ENCODE measurements around the gene S100PBP.

Gene S100PBP

GRCh38 chr1:32861904-32862695 lies 44.6 kb downstream of the S100PBP start:
- no peaks in the 10 kb centered on the region for H3K36me3 ChIP-seq (replicated peaks; ENCODE audit: insufficient read depth, low read length)
- no peak overlapping the region for H3K4me3 ChIP-seq (ENCODE audit: low read length)
- no peak overlapping the region for H3K27ac ChIP-seq (ENCODE audit: low read length)
- H3K9me2 ChIP-seq (replicated peaks; ENCODE audit: insufficient read depth, low read length), result no peaks in the 10 kb centered on the region
- TF ChIP-seq EZH2 (optimal IDR thresholded peaks at IDR 0.05; ENCODE audit: low read depth, low read length) (no peak), EZH2phosphoT487 (IDR thresholded peaks at IDR 0.05; ENCODE audit: low read length) (no peak), CTCF (IDR thresholded peaks at IDR 0.05; ENCODE audit: low read length) (no peak)
- no peaks in the 10 kb centered on the region for H3K79me2 ChIP-seq (ENCODE audit: low read length)
- DNase-seq, result no peak
- no peak overlapping the region for H2AFZ ChIP-seq (ENCODE audit: low read length)
- no peaks in the 10 kb centered on the region; the same call in 1 of the 2 replicates for H3F3A ChIP-seq (ENCODE audit: insufficient read depth, low read length)
- no peaks in the 10 kb centered on the region for H3K4me1 ChIP-seq (ENCODE audit: low read length)
- H3K9me3 ChIP-seq (replicated peaks; ENCODE audit: insufficient read depth, low read length), result no peaks in the 10 kb centered on the region
- no peaks in the 10 kb centered on the region for H3K27me3 ChIP-seq (replicated peaks; ENCODE audit: insufficient read depth, low read length)
- no peak overlapping the region for H3K9ac ChIP-seq (ENCODE audit: low read length)
- H3K4me2 ChIP-seq (ENCODE audit: low read depth, low read length), result no peak overlapping the region
- no peaks in the 10 kb centered on the region for H4K20me1 ChIP-seq (ENCODE audit: insufficient read depth, low read length)

GRCh38 chr1:32863218-32863880 lies 45.9 kb downstream of the S100PBP start:
- H3K27me3 ChIP-seq (replicated peaks; ENCODE audit: insufficient read depth, low read length), result no peaks in the 10 kb centered on the region
- no peak overlapping the region for H3K4me2 ChIP-seq (ENCODE audit: low read depth, low read length)
- H3K4me3 ChIP-seq (ENCODE audit: low read length), result no peak overlapping the region
- no peaks in the 10 kb centered on the region for H3K9me3 ChIP-seq (replicated peaks; ENCODE audit: insufficient read depth, low read length)
- no peaks in the 10 kb centered on the region for H3K4me1 ChIP-seq (ENCODE audit: low read length)
- H3K79me2 ChIP-seq (ENCODE audit: low read length), result no peaks in the 10 kb centered on the region
- H2AFZ ChIP-seq (ENCODE audit: low read length), result no peak overlapping the region
- TF ChIP-seq EZH2 (optimal IDR thresholded peaks at IDR 0.05; ENCODE audit: low read depth, low read length) (no peak), EZH2phosphoT487 (IDR thresholded peaks at IDR 0.05; ENCODE audit: low read length) (no peak), CTCF (IDR thresholded peaks at IDR 0.05; ENCODE audit: low read length) (no peak)
- no peak overlapping the region for H3K9ac ChIP-seq (ENCODE audit: low read length)
- H3K9me2 ChIP-seq (replicated peaks; ENCODE audit: insufficient read depth, low read length), result no peaks in the 10 kb centered on the region
- H3F3A ChIP-seq (ENCODE audit: insufficient read depth, low read length), result no peaks in the 10 kb centered on the region; the same call in 1 of the 2 replicates
- DNase-seq, result no peak
- no peaks in the 10 kb centered on the region for H4K20me1 ChIP-seq (ENCODE audit: insufficient read depth, low read length)
- H3K36me3 ChIP-seq (replicated peaks; ENCODE audit: insufficient read depth, low read length), result no peaks in the 10 kb centered on the region
- H3K27ac ChIP-seq (ENCODE audit: low read length), result no peak overlapping the region

- H3K9me2 ChIP-seq (replicated peaks; ENCODE audit: insufficient read depth, low read length), result no peaks in the 10 kb centered on the region
- H2AFZ ChIP-seq (ENCODE audit: low read length), result no peak overlapping the region
- no peaks in the 10 kb centered on the region for H3K4me1 ChIP-seq (ENCODE audit: low read length)
- no peak for TF ChIP-seq EZH2 (optimal IDR thresholded peaks at IDR 0.05; ENCODE audit: low read depth, low read length)
- no peak for TF ChIP-seq EZH2phosphoT487 (IDR thresholded peaks at IDR 0.05; ENCODE audit: low read length)
- TF ChIP-seq CTCF (IDR thresholded peaks at IDR 0.05; ENCODE audit: low read length), result no peak
- H3K79me2 ChIP-seq (ENCODE audit: low read length), result no peaks in the 10 kb centered on the region
- no peaks in the 10 kb centered on the region for H3K27me3 ChIP-seq (replicated peaks; ENCODE audit: insufficient read depth, low read length)
- H3F3A ChIP-seq (ENCODE audit: insufficient read depth, low read length), result no peaks in the 10 kb centered on the region; the same call in 1 of the 2 replicates
- DNase-seq, result no peak
- no peaks in the 10 kb centered on the region for H3K36me3 ChIP-seq (replicated peaks; ENCODE audit: insufficient read depth, low read length)
- H3K27ac ChIP-seq (ENCODE audit: low read length), result no peak overlapping the region
- no peak overlapping the region for H3K4me2 ChIP-seq (ENCODE audit: low read depth, low read length)
- H3K9me3 ChIP-seq (replicated peaks; ENCODE audit: insufficient read depth, low read length), result no peaks in the 10 kb centered on the region
- no peak overlapping the region for H3K4me3 ChIP-seq (ENCODE audit: low read length)
- no peaks in the 10 kb centered on the region for H4K20me1 ChIP-seq (ENCODE audit: insufficient read depth, low read length)
- H3K9ac ChIP-seq (ENCODE audit: low read length), result no peak overlapping the region
Observed at GRCh38 chr1:32863881-32864245, 46.4 kb downstream of the S100PBP start.
